ENCODE measurements around the gene ECHS1. TPM values are rescaled to one million over a fixed set of nuclear protein-coding genes. Genes with fewer than 3 reads are reported as not detected.

ECHS1 gene
- total RNA-seq, 1 experiment from 2014 or later: 37.3 TPM

DNA sequence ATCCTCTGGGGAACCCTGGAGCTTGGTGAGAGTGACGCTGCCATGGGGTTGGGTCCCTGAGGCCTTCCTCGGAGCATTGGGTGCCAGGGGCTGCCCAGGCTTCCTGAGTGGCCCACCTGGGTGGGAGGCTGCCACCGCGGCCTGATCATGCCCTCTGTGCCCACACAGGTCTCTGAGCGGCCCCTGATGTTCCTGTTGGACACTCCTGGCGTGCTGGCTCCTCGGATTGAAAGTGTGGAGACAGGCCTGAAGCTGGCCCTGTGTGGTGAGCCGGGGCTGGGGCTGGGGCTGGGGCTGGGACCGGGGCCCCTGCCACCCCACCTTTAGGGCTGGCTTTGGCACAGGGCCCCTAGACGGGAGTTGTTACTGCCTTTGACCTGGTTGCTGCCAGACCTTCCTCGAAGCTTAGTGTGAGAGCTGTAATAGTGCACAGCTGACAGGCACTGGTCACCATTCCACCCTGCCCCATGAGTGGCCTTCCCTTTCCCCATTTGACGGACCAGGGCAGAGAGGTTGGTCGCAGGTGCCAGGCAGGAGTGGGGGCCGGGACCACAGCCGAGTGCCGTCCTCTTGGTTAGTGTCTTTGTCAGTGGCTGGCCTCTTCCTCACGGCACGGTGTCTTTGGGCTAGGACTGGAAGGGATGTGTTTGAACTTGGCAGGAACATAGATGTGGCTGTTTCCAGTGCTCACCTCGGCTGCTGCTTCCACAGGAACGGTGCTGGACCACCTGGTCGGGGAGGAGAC is 29.0 kb upstream of the ECHS1 start:
- H3K4me3 ChIP-seq (ENCODE audit: low read length): no peak overlapping the region
- H3K36me3 ChIP-seq (ENCODE audit: insufficient read depth, low read length): peaks cover 41% of the 10 kb centered on the region
- H3K9ac ChIP-seq (ENCODE audit: low read length): no peak overlapping the region
- H3K9me3 ChIP-seq (ENCODE audit: low read length): no peaks in the 10 kb centered on the region
- no peaks in the 10 kb centered on the region for H4K20me1 ChIP-seq (ENCODE audit: insufficient read depth, low read depth, low read length)
- no peak overlapping the region for H2AFZ ChIP-seq (ENCODE audit: low read length)
- H3K27me3 ChIP-seq (ENCODE audit: low read length): no peaks in the 10 kb centered on the region
- DNase-seq: no peak
- H3K9me2 ChIP-seq (replicated peaks; ENCODE audit: insufficient read depth, low read length): no peaks in the 10 kb centered on the region
- peaks cover 12% of the 10 kb centered on the region for H3K4me1 ChIP-seq (ENCODE audit: low read length)
- H3K27ac ChIP-seq (ENCODE audit: low read length): no peak overlapping the region
- H3K79me2 ChIP-seq (ENCODE audit: low read length): peaks cover 38% of the 10 kb centered on the region
- no peak overlapping the region for H3K4me2 ChIP-seq (ENCODE audit: low read depth, low read length, poor library complexity, severe bottlenecking)

DNA sequence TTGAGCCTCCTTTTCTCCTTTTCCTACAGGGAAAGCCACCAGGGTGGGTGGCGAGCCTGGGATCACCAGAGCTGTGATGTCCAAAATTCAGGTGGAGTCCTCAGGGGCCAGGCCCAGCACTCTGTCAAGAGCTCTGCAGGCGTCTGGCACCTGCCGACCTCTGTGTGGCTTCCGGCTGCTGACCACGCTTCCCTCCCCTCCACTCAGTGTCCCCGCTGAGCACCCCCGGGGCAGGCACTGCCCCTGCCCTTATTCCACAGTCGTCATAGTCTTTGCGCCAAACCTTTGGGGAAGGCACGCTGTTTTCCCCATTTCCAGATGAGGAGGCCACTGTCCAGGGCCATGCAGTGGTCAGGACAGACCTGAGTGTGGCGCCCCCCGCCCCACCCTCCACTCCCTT is 28.3 kb upstream of the ECHS1 start:
- Histone ChIP-seq H3K4me3 (ENCODE audit: low read length) (no peak overlapping the region), H3K36me3 (ENCODE audit: insufficient read depth, low read length) (peaks cover 36% of the 10 kb centered on the region), H4K20me1 (ENCODE audit: insufficient read depth, low read depth, low read length) (no peaks in the 10 kb centered on the region), H3K27me3 (ENCODE audit: low read length) (no peaks in the 10 kb centered on the region), H2AFZ (ENCODE audit: low read length) (no peak overlapping the region), H3K9me3 (ENCODE audit: low read length) (no peaks in the 10 kb centered on the region), H3K9ac (ENCODE audit: low read length) (no peak overlapping the region), H3K27ac (ENCODE audit: low read length) (no peak overlapping the region), H3K9me2 (replicated peaks; ENCODE audit: insufficient read depth, low read length) (no peaks in the 10 kb centered on the region), H3K4me2 (ENCODE audit: low read depth, low read length, poor library complexity, severe bottlenecking) (no peak overlapping the region), H3K79me2 (ENCODE audit: low read length) (peaks cover 35% of the 10 kb centered on the region), H3K4me1 (ENCODE audit: low read length) (peaks cover 12% of the 10 kb centered on the region)
- DNase-seq: no peak

DNA sequence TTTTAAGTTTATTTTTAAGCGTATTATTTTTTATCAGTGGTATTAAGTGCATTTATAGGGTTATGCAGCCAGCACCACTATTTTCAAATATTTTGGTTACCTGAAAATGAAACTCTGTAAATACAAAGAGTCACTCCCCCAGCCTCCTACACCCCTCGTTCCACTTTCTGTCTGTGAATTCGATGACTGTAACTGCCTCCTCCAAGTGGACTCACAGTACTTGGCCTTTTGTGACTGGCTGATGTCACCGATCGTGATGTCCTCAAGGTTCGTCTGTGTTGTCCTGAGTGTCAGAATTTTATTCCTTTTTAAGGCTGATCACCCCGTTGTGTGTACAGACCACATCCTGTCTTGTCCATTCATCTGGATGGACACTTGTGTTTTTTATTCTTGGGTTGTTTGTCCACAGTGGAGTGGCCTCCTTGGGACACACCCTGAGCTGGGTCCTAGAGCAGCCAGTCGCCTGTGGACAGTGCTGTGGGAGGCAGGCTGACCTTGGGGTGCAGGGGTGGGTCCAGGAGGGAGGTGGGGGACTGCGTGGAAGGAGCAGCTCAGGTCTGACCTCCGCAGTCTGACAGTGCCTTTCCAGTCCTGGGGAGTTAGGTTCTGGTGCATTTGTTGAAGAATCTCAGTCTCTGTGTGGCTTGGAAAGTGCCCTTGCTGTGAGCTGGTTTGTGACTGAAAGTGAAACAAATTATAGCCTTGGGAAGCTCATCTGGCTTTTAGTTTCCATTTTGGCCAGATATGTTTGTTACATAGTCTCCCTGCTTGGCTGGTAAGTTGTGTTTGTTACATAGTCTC is 27.7 kb upstream of the ECHS1 start:
- Histone ChIP-seq H3K36me3 (ENCODE audit: insufficient read depth, low read length) (peaks cover 36% of the 10 kb centered on the region), H3K9ac (ENCODE audit: low read length) (no peak overlapping the region), H3K4me1 (ENCODE audit: low read length) (peaks cover 8% of the 10 kb centered on the region), H2AFZ (ENCODE audit: low read length) (no peak overlapping the region), H3K27me3 (ENCODE audit: low read length) (no peaks in the 10 kb centered on the region), H3K27ac (ENCODE audit: low read length) (no peak overlapping the region), H4K20me1 (ENCODE audit: insufficient read depth, low read depth, low read length) (no peaks in the 10 kb centered on the region), H3K4me2 (ENCODE audit: low read depth, low read length, poor library complexity, severe bottlenecking) (no peak overlapping the region), H3K79me2 (ENCODE audit: low read length) (peaks cover 35% of the 10 kb centered on the region), H3K9me3 (ENCODE audit: low read length) (no peaks in the 10 kb centered on the region), H3K4me3 (ENCODE audit: low read length) (no peak overlapping the region), H3K9me2 (replicated peaks; ENCODE audit: insufficient read depth, low read length) (no peaks in the 10 kb centered on the region)
- no peak for DNase-seq

DNA sequence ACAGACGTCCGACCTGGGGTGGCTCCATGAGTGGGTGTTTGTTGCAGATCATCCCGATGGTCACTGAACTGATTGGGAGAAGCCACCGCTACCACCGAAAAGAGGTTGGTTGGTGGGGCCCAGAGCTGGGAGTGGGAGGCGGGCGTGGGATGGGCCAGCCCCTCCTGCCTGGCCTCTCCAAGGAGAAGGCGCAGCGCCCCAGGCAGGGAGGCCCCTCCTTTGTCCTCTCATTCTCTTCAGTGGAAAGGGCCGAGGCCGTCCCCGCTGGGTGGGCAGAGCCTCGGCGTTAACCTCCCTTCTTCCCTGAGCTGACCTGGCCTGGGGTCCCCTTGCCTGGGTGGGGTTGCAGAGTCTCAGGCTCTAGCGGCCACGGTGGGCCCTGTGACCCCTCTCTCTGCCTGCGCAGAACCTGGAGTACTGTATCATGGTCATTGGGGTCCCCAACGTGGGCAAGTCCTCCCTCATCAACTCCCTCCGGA is 26.0 kb upstream of the ECHS1 start:
- Histone ChIP-seq H2AFZ (ENCODE audit: low read length) (no peak overlapping the region), H3K79me2 (ENCODE audit: low read length) (peaks cover 37% of the 10 kb centered on the region), H3K27me3 (ENCODE audit: low read length) (no peaks in the 10 kb centered on the region), H3K4me1 (ENCODE audit: low read length) (peaks cover 10% of the 10 kb centered on the region), H3K4me3 (ENCODE audit: low read length) (no peak overlapping the region), H3K9ac (ENCODE audit: low read length) (no peak overlapping the region), H3K9me3 (ENCODE audit: low read length) (no peaks in the 10 kb centered on the region), H4K20me1 (ENCODE audit: insufficient read depth, low read depth, low read length) (no peaks in the 10 kb centered on the region), H3K9me2 (replicated peaks; ENCODE audit: insufficient read depth, low read length) (no peaks in the 10 kb centered on the region), H3K27ac (ENCODE audit: low read length) (no peak overlapping the region), H3K36me3 (ENCODE audit: insufficient read depth, low read length) (peaks cover 25% of the 10 kb centered on the region), H3K4me2 (ENCODE audit: low read depth, low read length, poor library complexity, severe bottlenecking) (no peak overlapping the region)
- DNase-seq: no peak

DNA sequence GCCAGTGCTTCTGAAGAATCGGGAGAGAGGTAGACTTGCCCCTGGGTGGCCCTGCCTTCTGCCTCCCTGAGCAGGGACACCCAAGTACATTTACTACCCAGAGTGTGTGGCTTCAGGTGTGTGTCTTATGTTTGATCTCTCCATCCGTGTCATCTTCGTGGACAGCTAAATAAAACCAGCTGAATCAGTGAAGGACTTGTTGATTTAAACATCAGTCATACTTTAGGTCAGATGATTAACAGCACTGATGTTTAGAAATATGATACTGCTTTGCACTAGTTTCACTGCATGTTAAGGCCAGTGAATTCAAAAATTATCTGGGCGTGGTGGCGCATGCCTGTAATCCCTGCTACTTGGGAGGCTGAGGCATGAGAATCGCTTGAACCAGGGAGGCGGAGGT is 24.8 kb upstream of the ECHS1 start:
- DNase-seq: no peak
- Histone ChIP-seq H3K27me3 (ENCODE audit: low read length) (no peaks in the 10 kb centered on the region), H3K9ac (ENCODE audit: low read length) (no peak overlapping the region), H3K4me2 (ENCODE audit: low read depth, low read length, poor library complexity, severe bottlenecking) (no peak overlapping the region), H3K9me3 (ENCODE audit: low read length) (no peaks in the 10 kb centered on the region), H2AFZ (ENCODE audit: low read length) (no peak overlapping the region), H3K4me1 (ENCODE audit: low read length) (peaks cover 16% of the 10 kb centered on the region), H3K4me3 (ENCODE audit: low read length) (no peak overlapping the region), H3K9me2 (replicated peaks; ENCODE audit: insufficient read depth, low read length) (no peaks in the 10 kb centered on the region), H4K20me1 (ENCODE audit: insufficient read depth, low read depth, low read length) (no peaks in the 10 kb centered on the region), H3K27ac (ENCODE audit: low read length) (no peak overlapping the region), H3K79me2 (ENCODE audit: low read length) (peaks cover 37% of the 10 kb centered on the region), H3K36me3 (ENCODE audit: insufficient read depth, low read length) (peaks cover 20% of the 10 kb centered on the region)

DNA sequence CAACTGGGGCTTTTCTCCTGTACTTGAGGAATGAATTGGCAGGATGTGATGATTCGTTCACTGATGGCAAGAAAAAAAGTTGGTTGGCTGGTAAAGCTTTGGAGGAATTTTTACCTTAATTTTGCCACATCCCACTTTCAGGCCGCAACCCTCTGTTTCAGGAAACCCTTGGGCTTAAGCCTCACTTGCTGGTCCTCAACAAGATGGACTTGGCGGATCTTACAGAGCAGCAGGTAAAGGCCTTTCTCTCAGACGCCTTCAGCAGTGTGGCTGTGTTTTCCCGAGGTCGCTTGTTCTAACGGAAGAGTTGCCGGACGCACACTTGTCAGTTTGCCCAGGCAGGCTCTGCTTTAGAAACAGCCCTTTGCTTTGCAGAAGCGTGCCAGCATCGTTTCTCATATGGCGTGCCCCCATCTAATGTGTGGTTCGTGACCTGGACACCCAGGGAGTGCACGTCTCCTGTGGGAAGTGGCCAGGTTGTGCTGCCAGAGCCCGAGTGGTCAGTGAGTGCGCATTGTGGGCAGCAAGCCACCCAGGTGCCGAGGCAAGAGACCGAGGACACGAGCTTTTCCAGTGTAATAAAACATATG is 23.0 kb upstream of the ECHS1 start:
- H3K4me1 ChIP-seq (ENCODE audit: low read length): peaks cover 25% of the 10 kb centered on the region
- H3K79me2 ChIP-seq (ENCODE audit: low read length): peaks cover 37% of the 10 kb centered on the region
- no peaks in the 10 kb centered on the region for H4K20me1 ChIP-seq (ENCODE audit: insufficient read depth, low read depth, low read length)
- H3K9me3 ChIP-seq (ENCODE audit: low read length): no peaks in the 10 kb centered on the region
- no peak overlapping the region for H3K27ac ChIP-seq (ENCODE audit: low read length)
- no peak overlapping the region for H2AFZ ChIP-seq (ENCODE audit: low read length)
- DNase-seq: no peak
- no peak overlapping the region for H3K9ac ChIP-seq (ENCODE audit: low read length)
- H3K4me3 ChIP-seq (ENCODE audit: low read length): no peak overlapping the region
- H3K36me3 ChIP-seq (ENCODE audit: insufficient read depth, low read length): peaks cover 12% of the 10 kb centered on the region
- H3K27me3 ChIP-seq (ENCODE audit: low read length): no peaks in the 10 kb centered on the region
- H3K4me2 ChIP-seq (ENCODE audit: low read depth, low read length, poor library complexity, severe bottlenecking): no peak overlapping the region
- no peaks in the 10 kb centered on the region for H3K9me2 ChIP-seq (replicated peaks; ENCODE audit: insufficient read depth, low read length)

DNA sequence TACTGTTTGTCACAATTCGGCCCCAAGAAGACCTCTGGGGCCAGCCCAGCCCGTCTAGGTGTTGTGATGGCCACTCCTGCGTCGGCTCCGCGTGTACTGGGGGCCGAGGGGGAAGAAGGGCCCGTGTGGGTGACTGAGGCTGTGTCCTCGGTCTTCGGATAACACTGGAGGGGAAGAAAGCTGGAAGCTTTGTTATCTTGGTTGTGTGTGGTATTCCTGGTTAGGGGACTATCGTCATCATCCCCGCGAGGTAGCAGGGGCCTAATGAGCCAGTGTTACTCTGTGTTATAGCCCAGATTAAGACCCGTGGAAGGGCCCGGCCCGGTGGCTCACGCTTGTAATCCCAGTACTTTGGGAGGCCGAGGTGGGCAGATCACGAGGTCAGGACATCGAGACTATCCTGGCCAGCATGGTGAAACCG is 21.7 kb upstream of the ECHS1 start:
- Histone ChIP-seq H3K9me2 (replicated peaks; ENCODE audit: insufficient read depth, low read length) (no peaks in the 10 kb centered on the region), H2AFZ (ENCODE audit: low read length) (peak overlapping the region; percentile 56; the same call in 1 of the 2 replicates), H3K9me3 (ENCODE audit: low read length) (no peaks in the 10 kb centered on the region), H3K4me1 (ENCODE audit: low read length) (peaks cover 36% of the 10 kb centered on the region), H4K20me1 (ENCODE audit: insufficient read depth, low read depth, low read length) (no peaks in the 10 kb centered on the region), H3K36me3 (ENCODE audit: insufficient read depth, low read length) (peaks cover 12% of the 10 kb centered on the region), H3K4me3 (ENCODE audit: low read length) (peak overlapping the region; percentile 98), H3K27me3 (ENCODE audit: low read length) (no peaks in the 10 kb centered on the region), H3K9ac (ENCODE audit: low read length) (peak overlapping the region; percentile 96), H3K4me2 (ENCODE audit: low read depth, low read length, poor library complexity, severe bottlenecking) (peak overlapping the region; percentile 97), H3K27ac (ENCODE audit: low read length) (peak overlapping the region; percentile 56; the same call in 1 of the 2 replicates), H3K79me2 (ENCODE audit: low read length) (peaks cover 34% of the 10 kb centered on the region)
- DNase-seq: peak; percentile 44

Measured in Karpas-422 (cell line).